SKM-1 treated with dmso at 0.1 percent for 144 hours (cell line): Measurements from ENCODE around the gene XPO6.
"Not testable (repeated sequence)": the region's sequence is repeated elsewhere in the genome, so short reads cannot be mapped to it uniquely, and the experiment has no call there.

Source experiments
- DNase-seq: peaks from one replicate; lab custom pipeline; 2025; ENCODE audit not compliant: unreplicated experiment; lab: John Stamatoyannopoulos, UW

XPO6 gene

DNA sequence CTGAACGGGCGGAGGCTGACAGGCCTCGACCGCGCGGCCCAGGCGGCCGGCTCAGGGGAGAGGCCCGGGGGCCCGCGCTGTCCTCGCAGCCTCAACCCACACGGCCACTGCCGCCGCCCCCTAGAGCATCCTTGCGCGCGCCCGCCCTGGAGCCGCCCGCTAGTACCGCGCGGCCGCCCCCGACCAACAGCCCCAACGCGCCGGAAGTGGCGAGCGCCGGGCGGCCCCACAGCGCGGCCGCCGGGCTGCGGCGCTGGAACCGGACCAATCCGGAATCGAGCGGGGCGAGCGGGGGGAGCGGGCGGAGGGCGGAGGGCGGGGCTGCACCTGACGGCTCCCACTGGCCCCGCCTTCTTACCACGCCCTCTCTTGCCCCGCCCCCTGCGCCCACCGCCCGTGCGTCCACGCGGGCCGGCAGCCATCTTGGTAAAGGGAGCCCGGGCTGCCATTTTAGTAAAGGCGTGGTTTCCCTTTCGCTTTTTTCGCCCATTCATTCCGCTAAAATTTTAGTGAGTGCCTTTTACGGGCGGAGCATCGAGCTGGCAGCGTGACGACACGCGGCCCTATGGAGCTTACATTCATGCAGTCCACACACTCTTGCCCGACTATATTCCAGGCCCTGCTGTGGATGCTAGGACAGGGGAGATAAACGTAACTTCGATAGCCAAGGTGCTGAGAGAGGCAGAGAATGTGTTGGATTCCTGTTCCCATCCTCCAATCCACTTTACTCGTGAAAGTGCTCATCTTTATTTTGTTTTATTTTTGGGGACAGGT, at the start of gene XPO6:
XPO6 (minus strand) TSS at position 208 of the 774 bp plus-strand sequence. CDS start 597 bp downstream, outside the sequence.
- DNase-seq: peak; percentile 88

GRCh38 chr16:28260193-28260592, 48.4 kb upstream of the XPO6 start:
- no peak for DNase-seq

DNA sequence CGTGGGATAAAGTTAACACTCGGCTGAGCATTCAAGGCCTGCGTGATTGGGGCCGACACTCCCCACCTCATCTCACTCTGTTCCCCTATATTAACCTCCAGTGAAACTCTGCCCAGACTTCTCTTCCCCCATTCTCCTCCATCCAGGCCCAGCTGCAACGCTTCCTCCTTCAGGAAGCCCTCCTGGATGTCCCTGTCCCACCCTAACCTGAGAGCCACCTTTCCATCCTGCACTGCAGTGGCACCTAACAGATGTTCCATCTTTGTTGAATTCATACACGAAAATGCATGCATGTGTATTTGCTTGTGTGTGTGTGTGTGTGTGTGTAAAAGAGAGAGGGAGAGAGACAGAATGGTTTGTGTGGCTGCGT, 48.0 kb upstream of the XPO6 start:
- no peak for DNase-seq

GRCh38 chr16:28259091-28259780, 47.5 kb upstream of the XPO6 start:
- DNase-seq: no peak

DNA sequence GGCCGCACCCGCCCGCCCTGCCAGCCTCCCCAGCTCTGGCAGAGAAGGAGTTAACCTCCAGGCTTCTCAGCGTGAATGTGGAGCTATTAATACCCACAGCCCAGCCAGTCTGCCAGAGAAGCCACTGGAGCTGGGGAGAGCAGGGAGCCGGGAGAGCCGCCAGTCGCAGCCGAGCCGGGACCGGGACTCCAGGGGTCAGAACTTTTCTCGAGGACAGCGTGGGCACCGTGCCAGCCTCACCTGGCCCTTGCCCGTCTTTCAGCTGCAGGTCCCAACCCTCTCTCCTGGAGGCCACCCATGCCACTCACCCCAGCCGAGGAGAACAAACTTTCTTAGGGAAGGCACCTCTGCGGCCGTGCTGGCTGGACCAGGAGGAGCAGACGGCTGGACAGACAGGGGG, 46.8 kb upstream of the XPO6 start:
- no peak for DNase-seq

- DNase-seq: no peak
These were observed 45.5 kb upstream of the XPO6 start for GRCh38 chr16:28257256-28257655.

DNA sequence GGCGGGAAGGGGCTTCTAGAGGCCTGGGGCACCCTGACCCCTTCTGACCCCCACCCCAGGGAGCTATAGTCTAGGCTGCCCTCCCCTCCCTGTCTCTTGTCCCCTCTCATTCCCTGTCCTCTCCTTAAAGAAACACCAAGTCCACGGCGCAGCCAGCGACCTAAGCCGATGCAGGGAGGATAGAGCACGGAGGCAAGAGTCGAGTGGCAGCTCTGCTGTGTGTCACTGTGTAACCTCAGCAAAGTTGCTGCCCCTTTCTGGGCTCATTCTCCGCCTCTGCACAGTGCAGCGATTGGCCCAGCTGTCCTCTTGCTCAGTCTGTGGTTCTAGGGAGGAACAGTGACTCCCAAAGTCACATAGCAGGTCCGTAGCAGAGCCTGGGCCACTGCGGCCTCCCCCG, 44.1 kb upstream of the XPO6 start:
- no peak for DNase-seq

- no peak for DNase-seq
These were observed 42.4 kb upstream of the XPO6 start for GRCh38 chr16:28254158-28254557.

- DNase-seq: no peak
These were observed 39.2 kb upstream of the XPO6 start for GRCh38 chr16:28250999-28251398.

GRCh38 chr16:28249483-28249882, 37.7 kb upstream of the XPO6 start:
- DNase-seq: not testable (repeated sequence)

DNA sequence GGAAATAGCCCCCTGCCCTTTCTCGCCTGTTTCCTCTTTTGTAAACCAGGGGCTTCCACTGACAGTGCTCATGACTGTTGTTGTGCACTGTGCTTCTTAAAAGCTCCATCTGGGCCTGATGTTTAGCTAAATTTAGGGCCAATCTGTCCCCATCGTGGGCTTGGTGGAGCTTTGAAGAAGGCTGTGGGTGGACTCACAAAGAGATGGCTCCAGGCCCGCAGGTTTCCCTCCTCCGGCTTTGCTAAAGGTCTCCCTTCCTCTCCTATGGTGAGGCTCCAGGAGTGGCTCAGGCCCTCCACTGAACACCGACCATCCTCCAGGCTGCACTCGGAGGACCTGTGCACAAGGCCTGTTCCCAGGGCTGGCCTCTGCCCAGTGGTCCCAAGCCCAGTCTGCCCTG, 30.2 kb upstream of the XPO6 start:
- no peak for DNase-seq

GRCh38 chr16:28237754-28238357, 26.1 kb upstream of the XPO6 start:
- no peak for DNase-seq

DNA sequence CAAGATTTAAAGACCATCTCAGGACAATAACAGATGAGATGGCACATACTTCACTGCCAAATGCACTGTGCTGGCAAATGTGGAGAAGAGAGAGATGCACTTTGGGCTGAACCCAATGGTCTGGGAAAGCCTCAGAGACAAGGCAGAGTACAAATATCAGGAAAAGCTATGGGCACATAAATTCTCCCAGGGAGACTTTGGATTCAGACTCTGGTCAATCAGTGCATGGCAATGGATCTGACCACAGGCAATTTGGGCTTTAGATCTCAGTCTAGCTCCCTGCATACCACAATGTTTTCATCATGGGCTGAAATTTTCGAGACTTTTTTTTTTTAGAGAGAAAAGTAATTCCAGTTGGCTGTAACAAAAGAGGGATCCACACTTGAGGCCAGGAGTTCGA, 20.0 kb upstream of the XPO6 start:
- DNase-seq: no peak

- not testable (repeated sequence) for DNase-seq
These were observed 12.1 kb upstream of the XPO6 start for GRCh38 chr16:28223909-28224308.

DNA sequence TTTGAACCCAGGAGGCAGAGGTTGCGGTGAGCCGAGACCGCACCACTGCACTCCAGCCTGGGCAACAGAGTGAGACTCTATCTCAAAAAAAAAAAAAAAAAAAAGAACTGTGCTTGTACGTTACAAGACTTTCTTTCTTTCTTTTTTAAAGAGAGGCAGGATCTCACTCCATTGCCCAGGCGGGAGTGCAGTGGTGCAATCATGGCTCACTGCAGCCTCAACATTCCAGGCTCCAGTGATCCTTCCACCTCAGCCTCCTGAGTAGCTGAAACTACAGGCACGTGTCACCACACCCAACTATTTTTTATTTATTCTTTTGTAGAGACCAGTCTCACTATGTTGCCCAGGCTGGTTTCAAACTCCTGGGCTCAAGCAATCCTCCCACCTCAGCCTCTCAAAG, 8.0 kb upstream of the XPO6 start:
- DNase-seq: not testable (repeated sequence)

DNA sequence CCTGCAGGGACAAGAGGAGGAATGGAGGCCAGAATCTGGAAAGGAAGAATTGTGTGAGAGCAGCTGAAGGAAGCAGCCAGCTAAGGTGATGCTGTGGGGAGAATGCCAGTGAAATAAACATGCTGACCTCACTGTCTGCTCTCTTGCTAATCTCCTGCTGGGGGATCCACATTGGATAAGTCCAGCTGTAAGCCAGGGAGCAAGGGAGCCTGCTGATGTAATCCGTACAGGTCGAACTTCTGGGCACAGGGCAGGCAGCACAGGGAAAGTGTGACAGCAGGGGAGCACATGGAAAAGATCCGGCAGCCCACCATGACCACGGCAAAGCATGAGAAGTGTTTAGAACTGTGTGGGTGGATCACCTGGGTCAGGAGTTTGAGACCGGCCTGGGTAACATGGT, 7.5 kb upstream of the XPO6 start:
- DNase-seq: no peak

DNA sequence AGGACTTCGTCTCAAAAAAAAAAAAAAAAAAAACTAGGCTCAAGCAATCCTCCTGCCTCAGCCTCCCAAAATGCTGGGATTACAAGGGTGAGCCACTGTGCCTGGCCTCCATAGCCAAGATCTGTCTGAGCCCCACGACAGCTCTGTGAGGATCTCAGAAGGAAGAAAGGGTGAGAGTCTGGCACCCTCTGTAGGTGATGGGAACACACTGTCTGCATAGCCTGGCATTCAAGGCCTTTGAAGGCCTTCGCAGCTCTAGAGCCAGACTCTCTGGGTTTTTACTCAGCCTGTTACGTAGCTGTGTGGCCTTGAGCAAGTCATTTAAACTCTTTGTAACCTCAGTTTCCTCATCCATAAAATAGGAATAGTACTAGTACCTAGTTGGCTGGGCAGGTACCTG, 6.3 kb upstream of the XPO6 start:
- peak; percentile 29 for DNase-seq

GRCh38 chr16:28217326-28217725, 5.6 kb upstream of the XPO6 start:
- DNase-seq: no peak

GRCh38 chr16:28213396-28213795, 1.6 kb upstream of the XPO6 start:
- no peak for DNase-seq

- DNase-seq: no peak
These were observed 738 bp upstream of the XPO6 start for GRCh38 chr16:28212532-28212873.

GRCh38 chr16:28210979-28211588, 681 bp downstream of the XPO6 start:
- no peak for DNase-seq

DNA sequence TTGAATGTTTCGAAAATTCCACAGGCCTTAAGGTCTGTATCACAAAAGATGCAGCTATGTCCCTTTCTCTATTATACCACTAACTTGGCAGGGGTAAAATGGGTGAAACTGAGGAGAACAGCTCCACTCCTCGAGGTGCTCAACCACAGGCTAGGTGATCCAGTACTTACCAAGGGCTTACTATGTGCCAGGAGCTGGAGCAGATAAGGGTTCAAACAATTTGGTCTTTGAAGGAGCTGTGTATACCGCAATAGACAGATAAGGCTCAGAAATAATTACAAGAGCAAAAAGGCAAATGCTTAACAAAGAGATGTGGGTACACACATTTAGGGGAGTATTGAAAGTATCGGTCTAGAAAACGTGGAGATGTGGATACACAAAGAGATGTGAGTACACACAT, 1.5 kb downstream of the XPO6 start:
- DNase-seq: no peak
